Liver (tissue), 9 donors: ENCODE results near the gene SCN9A. TPM values are rescaled to one million over a fixed set of nuclear protein-coding genes. Genes with fewer than 3 reads are reported as not detected.

Experiments used
- DNase-seq: peaks from one replicate; pipeline ENCODE4 v3.0.0-alpha.2; 2017; ENCODE audit warnings: low spot score
- H3K27ac ChIP-seq, 2 donors: one replicate each; pipeline ENCODE4 v1.7.0; 2013; ENCODE audit warnings: inconsistent platforms in 2 of 2, low read length in 2 of 2, control low read depth in 1 of 2, low read depth in 1 of 2, mild to moderate bottlenecking in 1 of 2
- H3K27me3 ChIP-seq, 4 donors: one replicate each; pipeline versions ENCODE4 v1.6.1 to v1.7.0; 2013; ENCODE audit warnings: low read length in 3 of 4, inconsistent platforms in 1 of 4, mild to moderate bottlenecking in 1 of 4, moderate library complexity in 1 of 4; ENCODE audit not compliant: control insufficient read depth in 4 of 4, insufficient read depth in 4 of 4
- H3K36me3 ChIP-seq, 4 donors: one replicate each; pipeline versions ENCODE4 v1.6.1 to v1.7.0; 2013; ENCODE audit warnings: low read length in 3 of 4, mild to moderate bottlenecking in 3 of 4, low read depth in 1 of 4, moderate library complexity in 1 of 4; ENCODE audit not compliant: control insufficient read depth in 4 of 4, insufficient read depth in 3 of 4
- H3K4me1 ChIP-seq, 4 donors: one replicate each; pipeline versions ENCODE4 v1.6.1 to v1.7.0; 2013; ENCODE audit warnings: low read length in 3 of 4, mild to moderate bottlenecking in 3 of 4, moderate library complexity in 1 of 4; ENCODE audit not compliant: control insufficient read depth in 4 of 4, insufficient read depth in 4 of 4
- H3K4me3 ChIP-seq, 3 donors: one replicate each; pipeline versions ENCODE4 v1.6.1 to v1.7.0; 2013; ENCODE audit warnings: low read length in 3 of 3, control low read depth in 1 of 3, low read depth in 1 of 3, mild to moderate bottlenecking in 1 of 3
- H3K9ac ChIP-seq, 2 donors: one replicate each; pipeline ENCODE4 v1.7.0; 2013; ENCODE audit warnings: low read length in 2 of 2, mild to moderate bottlenecking in 2 of 2, moderate library complexity in 2 of 2, control low read depth in 1 of 2, low read depth in 1 of 2
- H3K9me3 ChIP-seq, 4 donors: one replicate each; pipeline versions ENCODE4 v1.6.1 to v1.7.0; 2013; ENCODE audit warnings: low read length in 3 of 4; ENCODE audit not compliant: control insufficient read depth in 4 of 4
- ATF3 ChIP-seq: IDR thresholded peaks from 2 replicates; pipeline ENCODE4 v1.6.1; 2016; ENCODE audit warnings: antibody characterized with exemption
- CTCF ChIP-seq: fragments of 150-350 bp; IDR thresholded peaks from 2 replicates; pipeline ENCODE4 v1.5.1; 2017; ENCODE audit warnings: improper control_type of control experiment, low read depth, low read length; ENCODE audit not compliant: missing input control
- GABPA ChIP-seq, 2 donors: IDR thresholded peaks in 1 of 2; conservative IDR thresholded peaks in 1 of 2; 2 replicates each; pipeline ENCODE4 v1.6.1; 2016; ENCODE audit warnings: antibody characterized with exemption in 2 of 2, mild to moderate bottlenecking in 1 of 2, moderate library complexity in 1 of 2
- MAX ChIP-seq: IDR thresholded peaks from 2 replicates; pipeline ENCODE4 v1.6.1; 2016; ENCODE audit warnings: antibody characterized with exemption
- RAD21 ChIP-seq, 2 donors: IDR thresholded peaks; 2 replicates each; pipeline ENCODE4 v1.6.1; 2016; ENCODE audit warnings: antibody characterized with exemption in 2 of 2, mild to moderate bottlenecking in 2 of 2
- REST ChIP-seq: IDR thresholded peaks from 2 replicates; pipeline ENCODE4 v1.6.1; 2016; ENCODE audit warnings: antibody characterized with exemption, mild to moderate bottlenecking
- RXRA ChIP-seq, 2 donors: IDR thresholded peaks; 2 replicates each; pipeline ENCODE4 v1.6.1; 2017 to 2018; ENCODE audit warnings: antibody characterized with exemption in 2 of 2, mild to moderate bottlenecking in 1 of 2
- SP1 ChIP-seq: IDR thresholded peaks from 2 replicates; pipeline ENCODE4 v1.6.1; 2018; ENCODE audit warnings: antibody characterized with exemption, mild to moderate bottlenecking
- WGBS: extraction: QIAGEN DNeasy Blood & Tissue Kit; methylation state at CpG from one replicate; pipeline ENCODE4 v1.1.7; 2013; 5-methylcytosine and 5-hydroxymethylcytosine counted together
- polyA plus RNA-seq, 2 donors: library from polyadenylated mRNA; stranded (reverse) in 1 of 2; unstranded in 1 of 2; fragments of 200-250 nt in 1 of 2; fragments of >200 nt in 1 of 2; fragmentation: Nextera tagmentation in 1 of 2; extraction: Ambion mirVana in 1 of 2; gene quantifications; one replicate each; pipeline versions ENCODE4 v1.2.1 to v1.2.3, GENCODE V29; 2013 to 2015
- total RNA-seq, 2 donors: library from RNA; depleted of rRNA; stranded (reverse); fragments of >200 nt; gene quantifications; one replicate each; pipeline ENCODE4 v1.2.3, GENCODE V29; 2014
- donor health status: healthy.
- donor health status: healthy.
- donor health status: healthy.
- donor health status: healthy.
- donor health status: healthy.

The SCN9A gene
- total and polyA plus RNA-seq, 4 donors, result 1.2 to 10.1 (median 9.2) TPM

GRCh38 chr2:166351319-166351718 lies 24.4 kb downstream of the SCN9A start:
- no peak overlapping the region for H3K4me3 ChIP-seq
- no peak for DNase-seq

GRCh38 chr2:166350525-166350924 lies 25.2 kb downstream of the SCN9A start:
- DNase-seq, result no peak
- Histone ChIP-seq H3K9me3 (no peaks in the 10 kb centered on the region), H3K27me3 (no peaks in the 10 kb centered on the region), H3K27ac (no peak overlapping the region), H3K9ac (no peak overlapping the region), H3K4me3 (no peak overlapping the region), H3K4me1 (peaks cover 0 to 3% (median 0%) of the 10 kb centered on the region in 4 donors), H3K36me3 (no peaks in the 10 kb centered on the region)
- no peak for TF ChIP-seq REST
- no peak for TF ChIP-seq GABPA (IDR thresholded peaks at IDR 0.05 in 1 of 2, conservative IDR thresholded peaks at IDR 0.05 in 1 of 2)
- no peak for TF ChIP-seq CTCF
- no peak for TF ChIP-seq ATF3
- TF ChIP-seq SP1, result no peak
- WGBS, result over 99% methylated on average over 2 of the region's 2 CpGs

More at GRCh38 chr2:166351319-166351718, 24.4 kb downstream of the SCN9A start:
- H3K9ac ChIP-seq, result no peak overlapping the region
- no peaks in the 10 kb centered on the region for H3K36me3 ChIP-seq
- TF ChIP-seq RXRA (IDR thresholded peaks at IDR 0.05) (peak in 1 of 2 donors; percentile 7), MAX (no peak), RAD21 (IDR thresholded peaks at IDR 0.05) (no peak), REST (no peak)
- H3K9me3 ChIP-seq, result no peaks in the 10 kb centered on the region
- H3K4me1 ChIP-seq, result peaks cover 0 to 3% (median 0%) of the 10 kb centered on the region in 4 donors
- H3K27ac ChIP-seq, result no peak overlapping the region
- H3K27me3 ChIP-seq, result no peaks in the 10 kb centered on the region
